Astrocyte of the spinal cord (primary cell): ENCODE data around the gene PHETA1.
A peak's percentile ranks its signal among the peaks of the same experiment; 100 is the strongest.

ENCODE experiments used
- DNase-seq: peaks from one replicate; pipeline ENCODE4 v3.0.0; 2011; ENCODE audit warnings: low read depth, low spot score
- H3K4me3 ChIP-seq: 2 replicates; pipeline ENCODE4 v1.5.1; 2011; ENCODE audit warnings: low read depth, mild to moderate bottlenecking, low read length, moderate library complexity
- in situ Hi-C: cut with HindIII; loops from 2 replicates; pipeline ENCODE4 v1.10.0; 2017; ENCODE audit warnings: low sequenced_read_pairs
- TF ChIP-seq, protein P1 (sequence below): IDR thresholded peaks from 2 replicates; pipeline ENCODE4 v1.5.1; 2012; ENCODE audit warnings: low read depth, mild to moderate bottlenecking, low read length, inconsistent platforms

Gene PHETA1

DNA sequence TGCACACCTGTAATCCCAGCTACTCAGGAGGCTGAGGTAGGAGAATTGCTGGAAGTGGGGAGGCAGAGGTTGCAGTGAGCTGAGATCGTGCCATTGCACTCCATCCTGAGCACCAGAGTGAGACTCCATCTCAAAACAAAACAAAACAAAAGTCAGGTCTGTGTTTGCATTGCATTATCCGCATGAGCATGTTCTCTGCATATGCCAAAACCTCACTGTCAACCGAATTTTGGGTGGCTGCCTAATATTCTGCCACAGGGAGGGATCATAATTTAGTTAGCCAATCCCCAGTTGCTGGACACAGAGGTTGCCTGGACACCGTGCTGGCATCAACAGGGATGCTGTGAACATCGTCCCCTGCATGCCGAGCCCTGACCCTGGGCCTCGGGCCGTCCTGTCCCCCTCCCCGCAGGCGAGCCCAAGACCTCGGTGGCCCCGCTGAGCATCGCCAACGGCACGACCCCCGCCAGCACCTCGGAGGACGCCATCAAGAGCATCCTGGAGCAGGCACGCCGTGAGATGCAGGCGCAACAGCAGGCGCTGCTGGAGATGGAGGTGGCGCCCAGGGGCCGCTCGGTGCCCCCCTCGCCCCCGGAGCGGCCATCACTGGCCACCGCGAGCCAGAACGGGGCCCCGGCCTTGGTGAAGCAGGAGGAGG lies 49.2 kb downstream of the PHETA1 start:
- in situ Hi-C loops, result no loop called here
- TF ChIP-seq, protein P1, sequence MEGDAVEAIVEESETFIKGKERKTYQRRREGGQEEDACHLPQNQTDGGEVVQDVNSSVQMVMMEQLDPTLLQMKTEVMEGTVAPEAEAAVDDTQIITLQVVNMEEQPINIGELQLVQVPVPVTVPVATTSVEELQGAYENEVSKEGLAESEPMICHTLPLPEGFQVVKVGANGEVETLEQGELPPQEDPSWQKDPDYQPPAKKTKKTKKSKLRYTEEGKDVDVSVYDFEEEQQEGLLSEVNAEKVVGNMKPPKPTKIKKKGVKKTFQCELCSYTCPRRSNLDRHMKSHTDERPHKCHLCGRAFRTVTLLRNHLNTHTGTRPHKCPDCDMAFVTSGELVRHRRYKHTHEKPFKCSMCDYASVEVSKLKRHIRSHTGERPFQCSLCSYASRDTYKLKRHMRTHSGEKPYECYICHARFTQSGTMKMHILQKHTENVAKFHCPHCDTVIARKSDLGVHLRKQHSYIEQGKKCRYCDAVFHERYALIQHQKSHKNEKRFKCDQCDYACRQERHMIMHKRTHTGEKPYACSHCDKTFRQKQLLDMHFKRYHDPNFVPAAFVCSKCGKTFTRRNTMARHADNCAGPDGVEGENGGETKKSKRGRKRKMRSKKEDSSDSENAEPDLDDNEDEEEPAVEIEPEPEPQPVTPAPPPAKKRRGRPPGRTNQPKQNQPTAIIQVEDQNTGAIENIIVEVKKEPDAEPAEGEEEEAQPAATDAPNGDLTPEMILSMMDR, result no peak
- DNase-seq, result no peak

DNA sequence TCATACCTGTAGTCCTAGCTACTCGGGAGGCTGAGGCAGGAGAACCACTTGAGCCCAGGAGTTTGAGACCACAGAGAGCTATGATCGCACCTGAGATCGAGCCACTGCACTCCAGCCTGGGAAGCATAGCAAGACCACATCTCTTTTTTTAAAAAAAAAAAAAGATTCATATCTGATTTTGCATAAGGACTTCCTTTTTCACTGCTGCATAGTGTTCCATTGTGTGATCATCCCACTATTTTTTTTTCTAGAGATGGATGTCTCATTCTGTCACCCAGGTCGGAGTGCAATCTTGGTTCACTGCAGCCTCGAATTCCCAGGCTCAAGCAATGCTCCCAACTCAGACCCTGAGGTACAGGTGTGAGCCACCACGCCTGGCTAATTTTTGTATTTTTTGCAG lies 50.4 kb downstream of the PHETA1 start:
- in situ Hi-C loops, result no loop called here
- TF ChIP-seq, protein P1, result no peak
- no peak overlapping the region for H3K4me3 ChIP-seq
- no peak for DNase-seq

More for the DNA sequence above, 49.2 kb downstream of the PHETA1 start:
- H3K4me3 ChIP-seq, result no peak overlapping the region

DNA sequence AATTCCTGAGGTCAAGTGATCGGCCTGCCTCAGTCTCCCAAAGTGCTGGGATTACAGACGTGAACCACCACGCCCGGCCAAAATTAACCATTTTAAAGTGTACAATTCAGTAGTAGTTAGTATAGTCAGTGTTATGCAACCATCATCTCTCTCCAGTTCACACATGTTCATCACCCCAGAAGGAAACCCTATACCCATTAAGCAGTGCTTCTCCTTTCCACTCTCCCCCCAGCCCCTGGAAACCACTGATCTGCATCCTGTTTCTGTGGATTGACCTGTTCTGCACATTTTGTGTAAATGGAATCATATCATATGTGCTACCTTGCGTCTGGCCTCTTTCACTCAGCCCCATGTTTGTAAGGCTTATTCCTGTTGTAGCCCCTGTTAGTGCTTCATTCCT lies 52.2 kb downstream of the PHETA1 start:
- TF ChIP-seq, protein P1, result no peak
- DNase-seq, result no peak
- no peak overlapping the region for H3K4me3 ChIP-seq
- in situ Hi-C loops, result no loop called here

DNA sequence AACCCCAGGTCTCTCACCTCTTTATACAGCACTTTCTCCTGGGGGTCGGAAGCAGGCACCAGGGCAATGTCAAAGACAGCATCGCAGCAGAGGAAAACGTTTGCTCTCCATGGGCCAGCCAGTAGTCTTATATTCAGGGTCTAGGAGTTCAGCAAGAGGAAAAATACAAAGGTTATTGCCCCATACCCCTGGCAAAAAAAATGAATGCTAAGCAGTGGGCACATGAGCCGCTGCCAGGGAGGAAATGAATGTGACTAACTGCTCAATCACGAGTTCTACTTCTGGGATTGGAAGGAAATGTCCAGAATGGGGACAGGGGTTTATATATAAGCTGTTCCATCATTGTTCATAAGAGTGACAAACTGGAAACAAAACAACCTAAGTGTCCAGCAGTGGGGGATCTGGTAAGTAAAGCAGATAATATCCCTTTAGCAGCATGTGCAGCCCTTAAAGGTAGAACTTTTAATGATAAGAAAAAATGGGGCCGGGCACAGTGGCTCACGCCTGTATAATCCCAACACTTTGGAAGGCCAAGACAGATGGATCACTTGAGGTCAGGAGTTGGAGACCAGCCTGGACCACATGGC lies 53.8 kb downstream of the PHETA1 start:
- H3K4me3 ChIP-seq, result no peak overlapping the region
- TF ChIP-seq, protein P1, result no peak
- no peak for DNase-seq
- in situ Hi-C loops, result no loop called here

DNA sequence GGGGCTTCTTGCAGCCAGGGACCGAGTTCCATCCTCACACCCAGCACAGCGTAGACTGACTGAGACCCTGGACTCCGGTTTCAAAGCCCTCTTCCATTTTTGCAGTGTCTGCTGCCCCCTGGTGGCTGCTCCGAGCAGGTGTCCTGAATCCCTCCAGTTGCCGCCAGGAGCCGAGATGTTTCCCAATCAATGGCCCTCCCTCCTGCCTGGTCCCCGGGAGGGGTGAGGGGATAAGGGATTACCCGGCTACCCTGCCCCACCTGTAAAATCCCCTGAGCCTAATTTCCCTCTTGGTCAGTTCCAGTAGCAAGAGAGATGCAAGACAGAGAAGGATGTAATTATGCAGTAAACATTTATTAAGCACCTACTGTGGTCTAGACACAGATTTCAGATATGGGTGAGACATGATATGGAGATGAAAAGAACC lies 55.0 kb downstream of the PHETA1 start:
- DNase-seq, result peak; percentile 52
- in situ Hi-C loops, result no loop called here
- H3K4me3 ChIP-seq, result no peak overlapping the region
- TF ChIP-seq, protein P1, result peak; percentile 96

DNA sequence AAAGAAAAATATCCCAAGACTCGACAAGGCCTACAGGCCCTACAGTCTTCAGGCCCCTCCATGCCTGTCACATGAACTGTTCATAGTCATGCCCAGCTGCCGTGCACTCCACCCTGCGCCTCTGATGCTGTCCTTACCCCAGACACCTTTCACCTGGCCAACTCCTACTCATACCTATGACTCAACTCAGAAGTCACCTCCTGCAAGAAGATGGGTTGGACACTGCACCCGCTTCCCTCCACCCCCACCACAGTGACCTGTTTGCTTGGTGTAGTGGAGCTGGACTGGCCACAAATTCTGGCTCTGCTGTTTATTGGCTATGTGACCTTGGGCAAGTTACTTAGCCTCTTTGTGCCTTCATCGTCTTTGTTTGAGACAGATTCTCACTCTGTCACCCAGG lies 56.2 kb downstream of the PHETA1 start:
- TF ChIP-seq, protein P1, result no peak

More for the DNA sequence above, 56.2 kb downstream of the PHETA1 start:
- in situ Hi-C loops, result no loop called here
- DNase-seq, result no peak
- no peak overlapping the region for H3K4me3 ChIP-seq
